ENCODE results near the gene TADA3. TPM values are rescaled to one million over a fixed set of nuclear protein-coding genes. Genes with fewer than 3 reads are reported as not detected.

Gene TADA3
- total RNA-seq, 1 donor from 2014 or later, result 54.5 TPM

DNA sequence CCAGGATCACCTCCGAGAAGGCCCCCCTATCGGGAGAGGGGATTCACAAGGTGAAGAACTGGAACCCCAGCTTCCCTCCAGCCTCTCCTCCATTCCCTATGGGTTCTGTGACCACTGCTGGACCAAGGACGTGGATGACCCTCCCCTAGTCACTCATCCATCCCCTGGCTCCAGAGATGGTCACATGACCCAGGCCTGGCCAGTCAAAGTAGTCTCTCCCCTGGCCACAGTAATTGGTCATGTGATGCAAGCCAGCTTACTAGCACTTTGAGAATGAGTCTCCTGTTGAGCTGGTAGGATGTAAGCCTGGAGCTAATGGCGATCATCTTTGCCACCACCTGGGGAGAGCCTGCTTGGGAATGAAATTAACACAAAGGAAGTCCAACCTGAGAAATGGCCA is 26.4 kb downstream of the TADA3 start:
- Mint-ChIP-seq H3K4me1 (ENCODE audit: low read depth, unreplicated experiment) (peaks cover 6% of the 10 kb centered on the region), H3K27ac (ENCODE audit: unreplicated experiment) (no peak overlapping the region), H3K27me3 (ENCODE audit: low read depth, unreplicated experiment) (peaks cover 7% of the 10 kb centered on the region), H3K36me3 (ENCODE audit: low read depth, unreplicated experiment) (peaks cover 15% of the 10 kb centered on the region), H3K9me3 (ENCODE audit: unreplicated experiment) (no peaks in the 10 kb centered on the region), H3K4me3 (ENCODE audit: unreplicated experiment) (no peak overlapping the region)
- H4K20me1 ChIP-seq (ENCODE audit: insufficient read depth, low read length), result peaks cover 11% of the 10 kb centered on the region
- peaks cover 7% of the 10 kb centered on the region for H3K4me1 ChIP-seq (ENCODE audit: insufficient read depth, low read length)
- DNase-seq (ENCODE audit: low read depth) (no peak), FAIRE-seq (no peak)
- peaks cover 6% of the 10 kb centered on the region for H3K79me2 ChIP-seq (ENCODE audit: insufficient read depth, low read length)
- no peaks in the 10 kb centered on the region for H3K36me3 ChIP-seq (ENCODE audit: insufficient read depth, low read length)
- no peak overlapping the region for H3K27ac ChIP-seq (ENCODE audit: low read depth, low read length)
- no peaks in the 10 kb centered on the region for H3K27me3 ChIP-seq (ENCODE audit: insufficient read depth, low read length)
- no peaks in the 10 kb centered on the region for H3K9me3 ChIP-seq (ENCODE audit: insufficient read depth, low read depth, low read length)
- H3K4me2 ChIP-seq (ENCODE audit: low read length), result no peak overlapping the region
- no peak overlapping the region for H2AFZ ChIP-seq (ENCODE audit: low read depth, low read length)
- H3K9ac ChIP-seq (ENCODE audit: low read length), result no peak overlapping the region
- no peak overlapping the region for H3K4me3 ChIP-seq (ENCODE audit: insufficient read depth, low read depth, low read length)
- no peak for TF ChIP-seq EZH2 (IDR thresholded peaks at IDR 0.05; ENCODE audit: insufficient read depth, low read length)
- TF ChIP-seq, protein P1, sequence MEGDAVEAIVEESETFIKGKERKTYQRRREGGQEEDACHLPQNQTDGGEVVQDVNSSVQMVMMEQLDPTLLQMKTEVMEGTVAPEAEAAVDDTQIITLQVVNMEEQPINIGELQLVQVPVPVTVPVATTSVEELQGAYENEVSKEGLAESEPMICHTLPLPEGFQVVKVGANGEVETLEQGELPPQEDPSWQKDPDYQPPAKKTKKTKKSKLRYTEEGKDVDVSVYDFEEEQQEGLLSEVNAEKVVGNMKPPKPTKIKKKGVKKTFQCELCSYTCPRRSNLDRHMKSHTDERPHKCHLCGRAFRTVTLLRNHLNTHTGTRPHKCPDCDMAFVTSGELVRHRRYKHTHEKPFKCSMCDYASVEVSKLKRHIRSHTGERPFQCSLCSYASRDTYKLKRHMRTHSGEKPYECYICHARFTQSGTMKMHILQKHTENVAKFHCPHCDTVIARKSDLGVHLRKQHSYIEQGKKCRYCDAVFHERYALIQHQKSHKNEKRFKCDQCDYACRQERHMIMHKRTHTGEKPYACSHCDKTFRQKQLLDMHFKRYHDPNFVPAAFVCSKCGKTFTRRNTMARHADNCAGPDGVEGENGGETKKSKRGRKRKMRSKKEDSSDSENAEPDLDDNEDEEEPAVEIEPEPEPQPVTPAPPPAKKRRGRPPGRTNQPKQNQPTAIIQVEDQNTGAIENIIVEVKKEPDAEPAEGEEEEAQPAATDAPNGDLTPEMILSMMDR (IDR thresholded peaks at IDR 0.05; ENCODE audit: insufficient read depth, low read depth, low read length), result no peak

DNA sequence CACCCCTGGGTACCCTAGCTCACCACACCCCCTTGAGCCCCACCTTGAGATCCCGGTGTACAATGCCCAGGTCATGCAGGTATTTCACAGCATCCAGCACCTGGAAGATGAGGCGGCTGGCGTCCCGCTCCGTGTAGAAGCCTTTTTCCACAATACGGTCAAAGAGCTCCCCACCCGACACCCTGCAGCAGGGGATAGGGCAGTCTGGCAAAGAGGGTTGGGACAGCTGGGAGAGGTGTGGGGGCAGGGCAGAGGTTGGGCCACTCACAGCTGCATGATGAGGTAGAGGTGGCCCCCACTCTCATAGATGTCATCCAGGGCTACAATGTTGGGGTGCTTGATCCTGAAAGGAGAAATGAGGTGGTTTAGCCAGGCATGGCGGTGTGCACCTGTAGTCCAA is 29.4 kb downstream of the TADA3 start:
- no peak overlapping the region for H3K27ac Mint-ChIP-seq (ENCODE audit: unreplicated experiment)
- no peaks in the 10 kb centered on the region for H3K27me3 ChIP-seq (ENCODE audit: insufficient read depth, low read length)
- no peak overlapping the region for H3K4me3 ChIP-seq (ENCODE audit: insufficient read depth, low read depth, low read length)
- H3K9me3 ChIP-seq (ENCODE audit: insufficient read depth, low read depth, low read length), result no peaks in the 10 kb centered on the region
- H3K79me2 ChIP-seq (ENCODE audit: insufficient read depth, low read length), result no peaks in the 10 kb centered on the region
- DNase-seq (ENCODE audit: low read depth) (no peak), FAIRE-seq (no peak)
- no peaks in the 10 kb centered on the region for H3K9me3 Mint-ChIP-seq (ENCODE audit: unreplicated experiment)
- H3K4me3 Mint-ChIP-seq (ENCODE audit: unreplicated experiment), result no peak overlapping the region
- TF ChIP-seq, protein P1 (IDR thresholded peaks at IDR 0.05; ENCODE audit: insufficient read depth, low read depth, low read length), result no peak
- TF ChIP-seq EZH2 (IDR thresholded peaks at IDR 0.05; ENCODE audit: insufficient read depth, low read length), result no peak
- no peaks in the 10 kb centered on the region for H3K4me1 Mint-ChIP-seq (ENCODE audit: low read depth, unreplicated experiment)
- H3K36me3 Mint-ChIP-seq (ENCODE audit: low read depth, unreplicated experiment), result peaks cover 31% of the 10 kb centered on the region
- no peak overlapping the region for H3K9ac ChIP-seq (ENCODE audit: low read length)
- no peaks in the 10 kb centered on the region for H3K36me3 ChIP-seq (ENCODE audit: insufficient read depth, low read length)
- H3K4me2 ChIP-seq (ENCODE audit: low read length), result no peak overlapping the region
- no peaks in the 10 kb centered on the region for H3K27me3 Mint-ChIP-seq (ENCODE audit: low read depth, unreplicated experiment)
- H3K4me1 ChIP-seq (ENCODE audit: insufficient read depth, low read length), result no peaks in the 10 kb centered on the region
- no peak overlapping the region for H2AFZ ChIP-seq (ENCODE audit: low read depth, low read length)
- H4K20me1 ChIP-seq (ENCODE audit: insufficient read depth, low read length), result peaks cover 4% of the 10 kb centered on the region
- no peak overlapping the region for H3K27ac ChIP-seq (ENCODE audit: low read depth, low read length)

DNA sequence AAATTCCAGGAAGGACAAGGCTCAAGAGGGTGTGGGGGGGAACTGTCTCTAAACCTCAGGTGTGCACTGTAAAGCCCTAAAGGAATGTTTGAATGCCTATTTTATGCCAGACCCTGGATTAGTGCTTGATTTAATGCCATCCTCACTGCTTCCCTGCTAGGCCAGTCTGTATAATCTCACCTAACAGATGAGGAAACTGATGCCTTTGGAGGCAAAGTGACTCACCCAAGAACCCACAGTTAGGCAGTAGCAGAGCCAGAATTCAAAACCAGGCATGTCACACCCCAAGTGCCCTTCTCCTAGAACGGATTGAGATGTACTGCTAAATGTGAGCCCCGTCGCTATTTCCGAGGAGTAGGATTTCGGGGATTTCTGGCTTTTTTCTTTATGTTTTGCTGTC is 30.4 kb downstream of the TADA3 start:
- Mint-ChIP-seq H3K9me3 (ENCODE audit: unreplicated experiment) (no peaks in the 10 kb centered on the region), H3K27me3 (ENCODE audit: low read depth, unreplicated experiment) (no peaks in the 10 kb centered on the region), H3K4me3 (ENCODE audit: unreplicated experiment) (no peak overlapping the region), H3K4me1 (ENCODE audit: low read depth, unreplicated experiment) (no peaks in the 10 kb centered on the region), H3K36me3 (ENCODE audit: low read depth, unreplicated experiment) (peaks cover 31% of the 10 kb centered on the region), H3K27ac (ENCODE audit: unreplicated experiment) (no peak overlapping the region)
- Histone ChIP-seq H4K20me1 (ENCODE audit: insufficient read depth, low read length) (peaks cover 2% of the 10 kb centered on the region), H3K36me3 (ENCODE audit: insufficient read depth, low read length) (peaks cover 2% of the 10 kb centered on the region), H3K27me3 (ENCODE audit: insufficient read depth, low read length) (no peaks in the 10 kb centered on the region), H3K4me2 (ENCODE audit: low read length) (no peak overlapping the region), H3K27ac (ENCODE audit: low read depth, low read length) (no peak overlapping the region), H3K9ac (ENCODE audit: low read length) (no peak overlapping the region), H3K4me1 (ENCODE audit: insufficient read depth, low read length) (no peaks in the 10 kb centered on the region), H2AFZ (ENCODE audit: low read depth, low read length) (no peak overlapping the region), H3K9me3 (ENCODE audit: insufficient read depth, low read depth, low read length) (no peaks in the 10 kb centered on the region), H3K4me3 (ENCODE audit: insufficient read depth, low read depth, low read length) (no peak overlapping the region), H3K79me2 (ENCODE audit: insufficient read depth, low read length) (no peaks in the 10 kb centered on the region)
- no peak for FAIRE-seq
- TF ChIP-seq, protein P1 (IDR thresholded peaks at IDR 0.05; ENCODE audit: insufficient read depth, low read depth, low read length), result no peak
- TF ChIP-seq EZH2 (IDR thresholded peaks at IDR 0.05; ENCODE audit: insufficient read depth, low read length), result no peak
- no peak for DNase-seq (ENCODE audit: low read depth)
